ENCODE results near the gene TMEM60. TPM values are rescaled to one million over a fixed set of nuclear protein-coding genes. Genes with fewer than 3 reads are reported as not detected.

The TMEM60 gene
- total RNA-seq, 3 donors from 2014 or later = 13.1 to 19.6 (median 17.9) TPM

DNA sequence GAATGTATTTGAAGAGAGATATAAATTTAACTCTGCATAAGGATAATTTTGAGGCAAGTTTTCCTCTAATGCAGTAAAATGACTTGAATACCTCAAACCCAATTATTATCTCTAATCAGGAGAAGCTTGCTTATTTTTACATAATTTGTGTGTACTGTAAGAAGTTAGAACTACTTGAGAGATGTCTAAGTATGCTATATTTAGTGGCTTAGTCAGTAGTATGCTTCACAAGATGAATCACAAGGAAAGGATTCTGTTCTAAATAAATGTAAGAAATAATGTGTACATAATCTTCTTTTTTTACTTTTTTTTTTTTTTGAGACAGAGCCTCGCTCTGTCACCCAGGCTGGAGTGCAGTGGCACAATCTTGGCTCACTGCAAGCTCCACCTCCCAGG is 14.1 kb upstream of the TMEM60 start:
- intact Hi-C loops (cut with DNase I; ENCODE audit: low total_unique reads) = no loop called here
- Histone ChIP-seq H3K27me3 (no peaks in the 10 kb centered on the region), H3K9me3 (peaks cover 0 to 15% of the 10 kb centered on the region in 2 donors), H3K4me1 (no peaks in the 10 kb centered on the region), H3K4me3 (no peak overlapping the region), H3K27ac (no peak overlapping the region), H3K36me3 (no peaks in the 10 kb centered on the region)
- no peak for TF ChIP-seq POLR2A (IDR thresholded peaks at IDR 0.05)
- TF ChIP-seq, protein P1, sequence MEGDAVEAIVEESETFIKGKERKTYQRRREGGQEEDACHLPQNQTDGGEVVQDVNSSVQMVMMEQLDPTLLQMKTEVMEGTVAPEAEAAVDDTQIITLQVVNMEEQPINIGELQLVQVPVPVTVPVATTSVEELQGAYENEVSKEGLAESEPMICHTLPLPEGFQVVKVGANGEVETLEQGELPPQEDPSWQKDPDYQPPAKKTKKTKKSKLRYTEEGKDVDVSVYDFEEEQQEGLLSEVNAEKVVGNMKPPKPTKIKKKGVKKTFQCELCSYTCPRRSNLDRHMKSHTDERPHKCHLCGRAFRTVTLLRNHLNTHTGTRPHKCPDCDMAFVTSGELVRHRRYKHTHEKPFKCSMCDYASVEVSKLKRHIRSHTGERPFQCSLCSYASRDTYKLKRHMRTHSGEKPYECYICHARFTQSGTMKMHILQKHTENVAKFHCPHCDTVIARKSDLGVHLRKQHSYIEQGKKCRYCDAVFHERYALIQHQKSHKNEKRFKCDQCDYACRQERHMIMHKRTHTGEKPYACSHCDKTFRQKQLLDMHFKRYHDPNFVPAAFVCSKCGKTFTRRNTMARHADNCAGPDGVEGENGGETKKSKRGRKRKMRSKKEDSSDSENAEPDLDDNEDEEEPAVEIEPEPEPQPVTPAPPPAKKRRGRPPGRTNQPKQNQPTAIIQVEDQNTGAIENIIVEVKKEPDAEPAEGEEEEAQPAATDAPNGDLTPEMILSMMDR (IDR thresholded peaks at IDR 0.05) = no peak
- TF ChIP-seq POLR2AphosphoS5 (IDR thresholded peaks at IDR 0.05) = no peak
- no peak for DNase-seq (ENCODE audit: low spot score in 2 of 2)

DNA sequence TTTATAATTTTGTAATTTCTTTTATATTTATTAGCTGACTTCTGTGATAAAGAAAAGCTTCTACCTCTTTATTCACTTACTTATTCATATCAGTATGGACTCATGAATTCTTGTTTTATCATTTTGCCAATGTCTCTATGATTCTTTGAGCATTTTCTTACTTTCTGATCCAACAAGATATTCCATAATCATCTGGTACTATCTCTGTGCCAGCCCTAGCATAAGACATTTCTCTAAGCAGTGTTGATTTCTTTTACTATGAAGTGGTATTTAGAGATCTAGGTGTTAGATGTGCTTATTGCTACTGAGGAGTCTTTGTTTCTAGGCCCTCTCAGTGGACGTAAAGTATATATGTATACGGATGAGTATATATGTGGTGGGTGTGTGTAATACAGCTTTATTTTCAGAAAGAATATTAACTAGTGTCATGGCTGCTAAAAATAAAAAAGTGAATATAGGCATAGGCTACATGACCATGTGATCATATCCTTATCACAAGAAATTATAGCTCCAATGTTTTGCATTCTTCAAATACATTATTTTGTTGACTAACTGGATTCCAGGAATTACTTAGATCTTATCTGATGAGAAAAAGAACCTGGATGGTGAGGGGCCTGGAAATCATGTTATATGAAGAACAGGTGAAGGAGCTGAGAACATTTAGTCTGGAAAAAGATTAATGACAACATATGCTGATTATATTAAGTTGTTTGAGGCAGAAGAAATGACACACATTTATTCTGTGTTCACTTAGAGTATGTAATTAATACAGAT is 13.5 kb upstream of the TMEM60 start:
- H3K9me3 ChIP-seq = peaks cover 0 to 21% of the 10 kb centered on the region in 2 donors
- no peaks in the 10 kb centered on the region for H3K4me1 ChIP-seq
- intact Hi-C loops (cut with DNase I; ENCODE audit: low total_unique reads) = no loop called here
- no peaks in the 10 kb centered on the region for H3K36me3 ChIP-seq
- no peaks in the 10 kb centered on the region for H3K27me3 ChIP-seq
- H3K27ac ChIP-seq = no peak overlapping the region
- H3K4me3 ChIP-seq = no peak overlapping the region
- TF ChIP-seq, protein P1 (IDR thresholded peaks at IDR 0.05) = no peak
- TF ChIP-seq POLR2AphosphoS5 (IDR thresholded peaks at IDR 0.05) = no peak
- TF ChIP-seq POLR2A (IDR thresholded peaks at IDR 0.05) = no peak
- DNase-seq (ENCODE audit: low spot score in 2 of 2) = no peak

DNA sequence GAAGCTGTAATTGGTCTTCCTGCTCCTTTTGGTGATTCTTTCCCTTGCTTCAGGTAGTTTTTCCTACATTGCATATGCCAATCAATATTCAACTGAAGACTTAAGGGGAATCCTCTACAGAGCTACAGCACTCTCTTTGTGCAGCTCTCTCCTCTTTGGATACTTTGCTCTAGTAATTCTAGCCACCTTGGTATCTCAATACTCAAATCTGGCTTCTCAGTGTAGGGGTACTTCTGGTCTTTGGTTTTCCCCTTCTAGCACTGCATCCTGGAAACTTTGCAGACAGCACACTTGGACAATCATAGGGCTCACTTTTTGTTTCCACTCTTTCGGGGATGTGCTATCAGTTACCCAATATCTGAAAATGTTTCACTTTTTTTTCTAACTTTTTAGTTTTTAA is 10.3 kb upstream of the TMEM60 start:
- no peaks in the 10 kb centered on the region for H3K27me3 ChIP-seq
- H3K9me3 ChIP-seq = peaks cover 0 to 31% of the 10 kb centered on the region in 2 donors
- no peaks in the 10 kb centered on the region for H3K36me3 ChIP-seq
- no peak for DNase-seq (ENCODE audit: low spot score in 2 of 2)
- intact Hi-C loops (cut with DNase I; ENCODE audit: low total_unique reads) = no loop called here
- H3K4me3 ChIP-seq = no peak overlapping the region
- H3K27ac ChIP-seq = no peak overlapping the region
- no peaks in the 10 kb centered on the region for H3K4me1 ChIP-seq
- TF ChIP-seq, protein P1 (IDR thresholded peaks at IDR 0.05) = no peak
- TF ChIP-seq POLR2AphosphoS5 (IDR thresholded peaks at IDR 0.05) (no peak), POLR2A (IDR thresholded peaks at IDR 0.05) (no peak)

DNA sequence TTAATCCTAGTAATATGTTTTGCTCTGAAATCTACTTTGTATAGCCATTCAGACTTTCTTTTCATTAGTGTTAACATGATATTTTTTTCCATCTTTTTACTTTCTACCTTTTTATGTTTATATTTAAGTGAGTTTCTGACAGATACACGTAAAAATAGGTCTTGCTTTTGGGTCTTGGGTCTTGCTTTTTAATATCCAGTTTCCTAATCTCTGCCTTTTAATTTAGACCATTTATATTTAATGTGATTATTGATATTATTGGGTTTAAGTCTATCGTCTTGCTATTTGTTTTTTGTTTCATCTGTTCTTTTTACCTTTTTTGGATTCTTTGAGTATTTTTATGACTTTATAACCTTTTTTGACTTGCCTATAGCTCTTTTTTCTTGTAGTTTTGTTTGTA is 8.2 kb upstream of the TMEM60 start:
- peaks cover 0 to 31% of the 10 kb centered on the region in 2 donors for H3K9me3 ChIP-seq
- no peaks in the 10 kb centered on the region for H3K27me3 ChIP-seq
- H3K4me1 ChIP-seq = no peaks in the 10 kb centered on the region
- H3K4me3 ChIP-seq = no peak overlapping the region
- no peak for DNase-seq (ENCODE audit: low spot score in 2 of 2)
- H3K36me3 ChIP-seq = no peaks in the 10 kb centered on the region
- H3K27ac ChIP-seq = no peak overlapping the region
- TF ChIP-seq POLR2A (IDR thresholded peaks at IDR 0.05) (no peak), POLR2AphosphoS5 (IDR thresholded peaks at IDR 0.05) (no peak)
- TF ChIP-seq, protein P1 (IDR thresholded peaks at IDR 0.05) = no peak
- intact Hi-C loops (cut with DNase I; ENCODE audit: low total_unique reads) = no loop called here

DNA sequence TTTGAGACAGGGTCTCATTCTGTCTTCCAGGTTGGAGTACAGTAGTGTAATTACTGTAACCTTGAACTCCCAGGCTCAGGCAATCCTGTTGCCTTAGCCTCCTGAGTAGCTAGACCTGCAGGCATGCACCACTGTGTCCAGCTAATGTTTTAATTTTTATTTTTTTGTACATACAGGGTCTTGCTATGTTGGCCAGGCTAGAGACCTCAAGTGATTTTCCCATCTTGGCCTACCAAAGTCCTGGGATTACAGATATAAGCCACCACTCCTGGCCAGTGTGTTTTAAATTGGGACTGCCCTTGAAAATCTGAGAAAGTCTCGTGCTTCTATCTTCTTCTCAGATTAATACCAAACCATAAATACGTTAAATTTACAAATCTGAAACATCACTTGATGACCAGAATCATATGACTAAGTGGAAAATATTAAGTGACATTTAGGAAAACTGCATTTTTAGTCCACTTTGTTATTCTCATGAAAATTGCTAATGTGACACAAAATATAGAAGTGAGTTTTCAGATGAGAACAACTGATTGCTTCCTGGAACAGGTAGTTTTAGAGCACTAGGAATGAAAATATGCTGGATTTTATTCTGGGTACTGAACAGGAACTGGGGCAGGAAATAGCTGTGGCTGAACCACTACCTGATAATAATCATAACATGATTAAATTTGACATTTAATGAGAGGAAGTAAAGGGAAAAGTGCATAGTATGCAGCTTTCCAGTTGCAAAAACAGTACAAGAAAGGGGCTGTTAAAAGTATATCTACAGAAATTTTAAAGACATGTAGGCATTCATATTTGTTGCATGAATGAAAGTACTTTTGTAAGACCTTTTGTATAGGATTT is 4.5 kb upstream of the TMEM60 start:
- H3K9me3 ChIP-seq = peaks cover 0 to 21% of the 10 kb centered on the region in 2 donors
- no peak for TF ChIP-seq POLR2A (IDR thresholded peaks at IDR 0.05)
- TF ChIP-seq, protein P1 (IDR thresholded peaks at IDR 0.05) = no peak
- H3K4me3 ChIP-seq = no peak overlapping the region
- no peaks in the 10 kb centered on the region for H3K27me3 ChIP-seq
- H3K36me3 ChIP-seq = no peaks in the 10 kb centered on the region
- H3K4me1 ChIP-seq = no peaks in the 10 kb centered on the region
- no peak for DNase-seq (ENCODE audit: low spot score in 2 of 2)
- intact Hi-C loops (cut with DNase I; ENCODE audit: low total_unique reads) = no loop called here
- no peak overlapping the region for H3K27ac ChIP-seq
